Adrenal gland (tissue), 5 donors: ENCODE measurements around the gene LRPPRC.

ENCODE experiments used
- CTCF ChIP-seq, 6 experiments: fragments of 450-650 bp in 4 of 6; fragments of 200-600 bp in 2 of 6; sonication (generic) in 1 of 6; IDR thresholded peaks; 1 replicate in 5 of 6; 2 replicates in 1 of 6; pipeline versions ENCODE4 v1.5.1 to v1.8.0; 2016 to 2021; ENCODE audit warnings: antibody characterized with exemption in 6 of 6, mild to moderate bottlenecking in 2 of 6, moderate library complexity in 1 of 6
- POLR2A ChIP-seq, 2 donors: fragments of 450-650 bp; IDR thresholded peaks; one replicate each; pipeline ENCODE4 v1.6.1; 2017; ENCODE audit warnings: antibody characterized with exemption in 2 of 2, mild to moderate bottlenecking in 2 of 2, moderate library complexity in 1 of 2
- donor health status: DM: no; HTN: no; CAD: no.

- no peak for TF ChIP-seq POLR2A (IDR thresholded peaks at IDR 0.05)
- TF ChIP-seq CTCF (IDR thresholded peaks at IDR 0.05): no peak
These were observed 9.2 kb upstream of the LRPPRC start for GRCh38 chr2:44004735-44005602.
